GM12878 (cell line): Measurements from ENCODE around the gene PHC2. TPM values are rescaled to one million over a fixed set of nuclear protein-coding genes. Genes with fewer than 3 reads are reported as not detected.

Experiments used
- ATAC-seq: fragments of 200-7000 bp; cut with Tn5 transposase; 3 replicates; pipeline ENCODE4 v1.9.1; 2020; ENCODE audit warnings: mild to moderate bottlenecking, moderate library complexity
- BruUV-seq: library from RNA; stranded (reverse); fragments of 400-500 nt; replicated peaks from 2 replicates; lab custom pipeline; 2021; lab: Mats Ljungman, UMichigan
- CTCF ChIA-PET: fragments of 300-600 bp; sonication (Branson Sonifier 250); formaldehyde crosslinking; extraction: SDS; loops from one replicate; lab custom pipeline; 2021; ENCODE audit warnings: inconsistent platforms; lab: Yijun Ruan, JAX
- POLR2A ChIA-PET: fragments of 350-600 bp; formaldehyde crosslinking; extraction: SDS; loops from one replicate; lab custom pipeline; 2021; ENCODE audit warnings: inconsistent platforms; lab: Charles Lee
- RAD21 ChIA-PET: fragments of 300-600 bp; sonication (Branson Sonifier 250); formaldehyde crosslinking; loops from one replicate; lab custom pipeline; 2023; ENCODE audit warnings: antibody characterized with exemption; ENCODE audit not compliant: unreplicated experiment; lab: Charles Lee
- SMC1A ChIA-PET: fragments of 300-600 bp; sonication (Branson Sonifier 250); formaldehyde crosslinking; loops from one replicate; lab custom pipeline; 2023; ENCODE audit not compliant: unreplicated experiment, uncharacterized antibody; lab: Charles Lee
- DNase-seq: peaks from one replicate; pipeline ENCODE4 v3.0.0-alpha.2; 2011; ENCODE audit warnings: low read depth, low spot score
- FAIRE-seq: peaks from 3 replicates; lab custom pipeline; 2011; peaks lifted over from hg19 to GRCh38; lab: Jason Lieb, UNC
- H2AFZ ChIP-seq: 2 replicates; pipeline ENCODE4 v1.6.0; 2011; ENCODE audit warnings: low read depth, low read length, control low read depth; ENCODE audit not compliant: control insufficient read depth
- H3K27ac ChIP-seq: 2 replicates; pipeline ENCODE4 v1.5.1; 2011; ENCODE audit warnings: control low read depth; ENCODE audit not compliant: control insufficient read depth, insufficient read depth
- H3K27me3 ChIP-seq, 2 experiments: replicated peaks in 1 of 2; 2 replicates each; pipeline versions ENCODE4 v1.6.0 to v1.6.1; 2011; ENCODE audit warnings: low read length in 1 of 2; ENCODE audit not compliant: control insufficient read depth in 2 of 2, insufficient read depth in 2 of 2
- H3K36me3 ChIP-seq, 2 experiments: 2 replicates each; pipeline ENCODE4 v1.5.1; 2011; ENCODE audit warnings: low read length in 1 of 2; ENCODE audit not compliant: control insufficient read depth in 2 of 2, insufficient read depth in 2 of 2
- H3K4me1 ChIP-seq: 2 replicates; pipeline ENCODE4 v1.6.1; 2011; ENCODE audit warnings: mild to moderate bottlenecking, low read length, moderate library complexity, mixed read lengths; ENCODE audit not compliant: control insufficient read depth, insufficient read depth
- H3K4me2 ChIP-seq: 2 replicates; pipeline ENCODE4 v1.6.0; 2011; ENCODE audit warnings: control low read depth; ENCODE audit not compliant: control insufficient read depth, insufficient read depth
- H3K4me3 ChIP-seq: fragments of 200-600 bp; sonication (generic); 2 replicates; pipeline ENCODE4 v1.5.1; 2016
- H3K79me2 ChIP-seq: 2 replicates; pipeline ENCODE4 v1.6.0; 2011; ENCODE audit warnings: low read length; ENCODE audit not compliant: control insufficient read depth, insufficient read depth
- H3K9ac ChIP-seq: 2 replicates; pipeline ENCODE4 v1.8.0; 2011; ENCODE audit warnings: low read length, control low read depth, mixed read lengths; ENCODE audit not compliant: control insufficient read depth, insufficient read depth
- H3K9me3 ChIP-seq: replicated peaks from 3 replicates; pipeline ENCODE4 v1.5.1; 2011; ENCODE audit warnings: mild to moderate bottlenecking, low read length; ENCODE audit not compliant: control insufficient read depth, insufficient read depth
- H4K20me1 ChIP-seq: 2 replicates; pipeline ENCODE4 v1.6.0; 2011; ENCODE audit not compliant: control insufficient read depth, insufficient read depth
- ATF3 ChIP-seq: IDR thresholded peaks from 2 replicates; pipeline ENCODE4 v1.6.1; 2011; ENCODE audit warnings: low read depth, mild to moderate bottlenecking, low read length, moderate library complexity, borderline replicate concordance; ENCODE audit errors: extremely low read depth
- MAX ChIP-seq: IDR thresholded peaks from 2 replicates; pipeline ENCODE4 v1.6.1; 2012; ENCODE audit warnings: low read depth, low read length, improper control_type of control experiment
- NRF1 ChIP-seq: conservative IDR thresholded peaks from 2 replicates; pipeline ENCODE4 v1.6.1; 2011; ENCODE audit warnings: mild to moderate bottlenecking, low read depth, low read length, improper control_type of control experiment
- WGBS: methylation state at CpG from one replicate; pipeline ENCODE4 v1.1.6; 2016; ENCODE audit warnings: low lambda C conversion rate; ENCODE audit not compliant: insufficient replicate concordance, insufficient coverage; ENCODE audit errors: missing lambda C conversion rate; 5-methylcytosine and 5-hydroxymethylcytosine counted together
- in situ Hi-C: fragments of 300-500 bp; cut with MboI; formaldehyde crosslinking; loops from 9 replicates; pipeline ENCODE4 v1.14.3; 2018; ENCODE audit warnings: mixed read lengths
- intact Hi-C: fragments of 100-400 bp; cut with micrococcal nuclease; formaldehyde crosslinking; loops from one replicate; pipeline ENCODE4 v1.14.2; 2022; ENCODE audit not compliant: unreplicated experiment
- polyA plus RNA-seq, 11 experiments: library from polyadenylated mRNA; depleted of rRNA in 4 of 11; unstranded in 6 of 11; stranded (reverse) in 5 of 11; fragments of >200 nt; fragmentation: Nextera tagmentation in 4 of 11; fragmentation: Illumina TruSeq in 1 of 11; extraction: Ambion mirVana in 4 of 11; extraction: Trizol in 1 of 11; gene quantifications; 1 replicate in 1 of 11; 2 replicates in 10 of 11; pipeline versions ENCODE4 v1.2.1 to v1.2.3, GENCODE V29; 2011 to 2016; ENCODE audit warnings: inconsistent platforms in 2 of 11, missing spikeins in 2 of 11, low read depth in 1 of 11
- total RNA-seq, 4 experiments: library from RNA; depleted of rRNA in 3 of 4; stranded (reverse); fragments of >200 nt in 3 of 4; fragmentation: Illumina TruSeq in 1 of 4; extraction: Trizol in 1 of 4; gene quantifications; 2 replicates each; pipeline versions ENCODE4 v1.2.1 to v1.2.3, GENCODE V29; 2013 to 2021
- TF ChIP-seq, protein P1 (sequence below): fragments of 450-650 bp; IDR thresholded peaks from 2 replicates; pipeline ENCODE4 v1.6.1; 2017; ENCODE audit warnings: mild to moderate bottlenecking
- TF ChIP-seq, protein P2 (sequence below): fragments of 450-650 bp; formaldehyde crosslinking; IDR thresholded peaks from 2 replicates; pipeline ENCODE4 v1.5.0; 2022; ENCODE audit warnings: mild to moderate bottlenecking, missing genetic modification characterization

PHC2 gene
- total and polyA plus RNA-seq, 10 of the 15 experiments (the other 5 are each of a cell fraction or from before 2014, with no cell fraction given): 2.0 to 35.9 (median 16.4) TPM

DNA sequence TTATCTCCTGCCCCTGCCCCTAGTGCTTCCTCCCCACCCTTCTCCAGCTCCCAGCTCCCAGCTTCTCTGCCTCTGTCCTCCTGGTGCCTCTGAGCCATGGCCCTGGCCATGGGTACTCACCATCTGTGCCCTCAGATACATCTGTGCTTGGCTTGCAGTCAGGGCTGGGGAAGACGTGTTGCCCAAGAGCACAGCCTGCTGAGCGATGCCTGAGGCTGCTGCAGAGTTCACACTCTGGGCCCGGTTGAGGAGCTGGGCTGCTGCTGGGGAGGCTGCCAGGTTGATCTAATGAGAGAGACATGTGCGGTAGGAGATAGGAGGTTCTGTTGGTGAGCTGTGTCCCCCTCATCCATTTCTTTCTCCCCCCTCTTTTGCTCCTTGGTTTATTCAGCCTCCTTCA is 60.6 kb downstream of the PHC2 start:
- DNase-seq (no peak), FAIRE-seq (no peak), ATAC-seq (no peak)
- H3K27me3 ChIP-seq: peaks cover 0 to 6% of the 10 kb centered on the region in 2 experiments; a peak in 1 of 4 replicates
- no peak overlapping the region for H3K27ac ChIP-seq
- no peaks in the 10 kb centered on the region for H3K79me2 ChIP-seq
- no peak overlapping the region for H3K4me2 ChIP-seq
- in situ Hi-C loops (no loop called here), intact Hi-C loops (no loop called here)
- no TSS peak for BruUV-seq
- no peaks in the 10 kb centered on the region for H3K9me3 ChIP-seq
- 59% methylated on average over 4 of the region's 4 CpGs for WGBS
- no peak overlapping the region for H2AFZ ChIP-seq
- H3K9ac ChIP-seq: no peak overlapping the region
- CTCF ChIA-PET: interaction anchor here (1.4 to 2.5 kb wide), 3 partner anchors 75 to 101 kb away, joined by 5 to 16 read pairs (median 6); partner anchors contain the start of gene ZSCAN20
- no peaks in the 10 kb centered on the region for H3K4me1 ChIP-seq
- SMC1A ChIA-PET: interaction anchor here (0.7 to 3.3 kb wide), 3 partner anchors 30 to 101 kb away, joined by 4 to 17 read pairs (median 4); partner anchors contain the start of gene ZSCAN20
- H3K36me3 ChIP-seq: no peaks in the 10 kb centered on the region
- no peak for TF ChIP-seq MAX
- TF ChIP-seq, protein P1, sequence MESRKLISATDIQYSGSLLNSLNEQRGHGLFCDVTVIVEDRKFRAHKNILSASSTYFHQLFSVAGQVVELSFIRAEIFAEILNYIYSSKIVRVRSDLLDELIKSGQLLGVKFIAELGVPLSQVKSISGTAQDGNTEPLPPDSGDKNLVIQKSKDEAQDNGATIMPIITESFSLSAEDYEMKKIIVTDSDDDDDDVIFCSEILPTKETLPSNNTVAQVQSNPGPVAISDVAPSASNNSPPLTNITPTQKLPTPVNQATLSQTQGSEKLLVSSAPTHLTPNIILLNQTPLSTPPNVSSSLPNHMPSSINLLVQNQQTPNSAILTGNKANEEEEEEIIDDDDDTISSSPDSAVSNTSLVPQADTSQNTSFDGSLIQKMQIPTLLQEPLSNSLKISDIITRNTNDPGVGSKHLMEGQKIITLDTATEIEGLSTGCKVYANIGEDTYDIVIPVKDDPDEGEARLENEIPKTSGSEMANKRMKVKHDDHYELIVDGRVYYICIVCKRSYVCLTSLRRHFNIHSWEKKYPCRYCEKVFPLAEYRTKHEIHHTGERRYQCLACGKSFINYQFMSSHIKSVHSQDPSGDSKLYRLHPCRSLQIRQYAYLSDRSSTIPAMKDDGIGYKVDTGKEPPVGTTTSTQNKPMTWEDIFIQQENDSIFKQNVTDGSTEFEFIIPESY: no peak
- TF ChIP-seq NRF1: no peak
- no peak for TF ChIP-seq ATF3
- TF ChIP-seq, protein P2, sequence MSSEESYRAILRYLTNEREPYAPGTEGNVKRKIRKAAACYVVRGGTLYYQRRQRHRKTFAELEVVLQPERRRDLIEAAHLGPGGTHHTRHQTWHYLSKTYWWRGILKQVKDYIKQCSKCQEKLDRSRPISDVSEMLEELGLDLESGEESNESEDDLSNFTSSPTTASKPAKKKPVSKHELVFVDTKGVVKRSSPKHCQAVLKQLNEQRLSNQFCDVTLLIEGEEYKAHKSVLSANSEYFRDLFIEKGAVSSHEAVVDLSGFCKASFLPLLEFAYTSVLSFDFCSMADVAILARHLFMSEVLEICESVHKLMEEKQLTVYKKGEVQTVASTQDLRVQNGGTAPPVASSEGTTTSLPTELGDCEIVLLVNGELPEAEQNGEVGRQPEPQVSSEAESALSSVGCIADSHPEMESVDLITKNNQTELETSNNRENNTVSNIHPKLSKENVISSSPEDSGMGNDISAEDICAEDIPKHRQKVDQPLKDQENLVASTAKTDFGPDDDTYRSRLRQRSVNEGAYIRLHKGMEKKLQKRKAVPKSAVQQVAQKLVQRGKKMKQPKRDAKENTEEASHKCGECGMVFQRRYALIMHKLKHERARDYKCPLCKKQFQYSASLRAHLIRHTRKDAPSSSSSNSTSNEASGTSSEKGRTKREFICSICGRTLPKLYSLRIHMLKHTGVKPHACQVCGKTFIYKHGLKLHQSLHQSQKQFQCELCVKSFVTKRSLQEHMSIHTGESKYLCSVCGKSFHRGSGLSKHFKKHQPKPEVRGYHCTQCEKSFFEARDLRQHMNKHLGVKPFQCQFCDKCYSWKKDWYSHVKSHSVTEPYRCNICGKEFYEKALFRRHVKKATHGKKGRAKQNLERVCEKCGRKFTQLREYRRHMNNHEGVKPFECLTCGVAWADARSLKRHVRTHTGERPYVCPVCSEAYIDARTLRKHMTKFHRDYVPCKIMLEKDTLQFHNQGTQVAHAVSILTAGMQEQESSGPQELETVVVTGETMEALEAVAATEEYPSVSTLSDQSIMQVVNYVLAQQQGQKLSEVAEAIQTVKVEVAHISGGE: no peak
- no peaks in the 10 kb centered on the region for H4K20me1 ChIP-seq
- POLR2A ChIA-PET: no interaction called here
- RAD21 ChIA-PET: interaction anchor here (3.1 kb wide), 2 partner anchors 75 to 101 kb away, joined by 11 read pairs; no protein-coding TSS in a partner anchor
- H3K4me3 ChIP-seq: no peak overlapping the region
